Pulmonary artery endothelial cell (primary cell): ENCODE measurements around the gene TOMM20. TPM values are rescaled to one million over a fixed set of nuclear protein-coding genes. Genes with fewer than 3 reads are reported as not detected.
A peak's percentile ranks its signal among the peaks of the same experiment; 100 is the strongest.
"Not testable (repeated sequence)": the region's sequence is repeated elsewhere in the genome, so short reads cannot be mapped to it uniquely, and the experiment has no call there.

ENCODE experiments used
- DNase-seq: peaks from one replicate; pipeline ENCODE4 v3.0.0-alpha.2; 2011; ENCODE audit warnings: low read depth, low spot score
- total RNA-seq: library from RNA; depleted of rRNA; stranded (reverse); fragments of >200 nt; gene quantifications from 2 replicates; pipeline ENCODE4 v1.2.3, GENCODE V29; 2014

Gene TOMM20
- 83.4 and 123 TPM in 2 replicates for total RNA-seq

GRCh38 chr1:235128456-235129328 is at the start of gene TOMM20:
TOMM20 (minus strand) TSS chr1:235128837; CDS start chr1:235128715, 122 bp downstream.
- DNase-seq = peak; percentile 95

DNA sequence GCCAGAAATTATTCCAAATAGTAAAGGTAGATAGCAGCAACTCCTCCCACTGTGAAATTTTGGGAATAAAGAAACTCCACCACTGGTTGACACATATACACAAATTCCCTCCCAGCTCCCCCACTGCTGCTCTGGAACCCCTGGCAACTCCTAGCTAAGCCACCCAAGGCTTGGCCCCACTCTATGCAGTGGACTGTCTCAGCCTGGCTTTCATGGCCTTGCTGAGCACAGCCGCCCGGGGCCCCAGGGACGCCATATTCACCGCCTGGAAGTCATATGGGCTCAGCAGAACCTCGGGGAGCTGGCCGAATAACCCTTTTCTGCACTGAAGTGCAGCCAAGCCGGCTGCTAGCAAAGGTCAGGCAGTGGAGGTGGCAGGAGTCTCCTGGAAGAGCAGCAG is 47.8 kb upstream of the TOMM20 start:
- no peak for DNase-seq

- DNase-seq = no peak
Measured at GRCh38 chr1:235169986-235170385, 41.3 kb upstream of the TOMM20 start.

GRCh38 chr1:235168375-235168774 is 39.7 kb upstream of the TOMM20 start:
- no peak for DNase-seq

DNA sequence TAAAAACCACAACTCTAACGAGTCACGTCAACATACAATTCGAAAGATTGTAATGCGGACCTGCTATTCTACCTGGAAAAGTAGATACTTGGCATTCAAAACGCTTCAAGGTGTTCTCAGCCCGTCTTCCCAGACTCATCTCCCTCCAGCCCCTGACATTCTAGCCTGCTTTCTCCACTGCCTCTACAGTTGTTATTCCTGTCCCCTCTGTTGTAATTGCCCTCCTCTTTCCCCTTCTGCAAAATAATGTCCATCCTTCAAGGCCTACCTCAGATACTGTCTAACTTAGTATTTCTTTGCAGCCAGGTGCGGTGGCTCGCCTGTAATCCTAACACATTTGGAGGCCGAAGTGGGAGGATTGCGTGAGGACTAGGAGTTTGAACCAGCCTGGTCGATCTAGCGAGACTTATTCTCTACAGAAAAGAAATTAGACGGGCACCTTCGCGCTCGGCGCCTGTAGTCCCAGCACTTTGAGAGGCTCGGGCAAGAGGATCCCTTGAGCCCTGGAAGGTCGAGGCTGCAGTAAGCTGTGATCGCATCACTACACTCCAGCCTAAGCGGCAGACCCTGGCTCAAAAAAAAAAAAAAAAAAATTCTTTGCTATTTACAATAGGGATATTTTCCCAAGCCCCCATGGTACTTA is 33.2 kb upstream of the TOMM20 start:
- DNase-seq = no peak

DNA sequence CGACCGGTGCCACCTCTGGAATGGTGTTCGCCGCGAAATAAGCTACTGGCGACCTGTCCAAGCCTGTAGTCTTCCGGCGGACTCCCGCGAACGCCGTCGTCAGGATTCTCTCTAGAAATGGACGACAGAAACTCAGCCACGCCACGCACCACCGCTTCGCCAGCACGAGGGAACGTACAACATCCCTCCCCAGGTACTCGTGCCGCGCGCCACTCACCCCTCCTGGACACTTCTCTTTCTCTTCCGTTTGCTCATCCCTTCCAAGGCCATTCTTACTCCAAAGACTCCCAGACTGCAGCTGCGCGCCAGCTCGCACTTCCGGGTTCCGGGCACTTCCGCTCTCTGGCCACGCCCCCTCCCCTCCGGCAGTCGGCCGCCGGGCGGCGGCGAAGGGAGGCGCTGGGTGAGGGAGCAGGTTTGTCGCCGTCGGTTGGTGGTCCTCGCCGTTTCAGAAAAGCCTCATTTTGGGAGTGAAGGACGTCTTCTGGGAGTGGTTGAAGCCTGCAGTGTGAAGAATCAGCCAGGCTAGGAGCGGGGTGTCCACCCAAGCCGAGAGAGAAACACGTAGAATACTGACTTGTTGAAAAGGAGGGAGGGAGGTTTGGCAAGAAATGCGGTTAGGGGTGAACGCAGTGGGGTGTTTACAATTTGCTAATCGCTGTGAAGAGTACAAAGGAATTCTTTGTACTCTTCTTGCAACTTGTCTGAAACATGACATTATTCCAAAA is 32.5 kb upstream of the TOMM20 start, which contains the start of gene RBM34:
Gene RBM34 (minus strand): TSS at position 294 of the 728 bp plus-strand sequence. CDS start 24 bp downstream, at position 270.
- peak; percentile 48 for DNase-seq

GRCh38 chr1:235160383-235160956 is 31.8 kb upstream of the TOMM20 start:
- peak; percentile 33 for DNase-seq

GRCh38 chr1:235159930-235160329 is 31.3 kb upstream of the TOMM20 start:
- not testable (repeated sequence) for DNase-seq

GRCh38 chr1:235159284-235159683 is 30.6 kb upstream of the TOMM20 start:
- DNase-seq = not testable (repeated sequence)

DNA sequence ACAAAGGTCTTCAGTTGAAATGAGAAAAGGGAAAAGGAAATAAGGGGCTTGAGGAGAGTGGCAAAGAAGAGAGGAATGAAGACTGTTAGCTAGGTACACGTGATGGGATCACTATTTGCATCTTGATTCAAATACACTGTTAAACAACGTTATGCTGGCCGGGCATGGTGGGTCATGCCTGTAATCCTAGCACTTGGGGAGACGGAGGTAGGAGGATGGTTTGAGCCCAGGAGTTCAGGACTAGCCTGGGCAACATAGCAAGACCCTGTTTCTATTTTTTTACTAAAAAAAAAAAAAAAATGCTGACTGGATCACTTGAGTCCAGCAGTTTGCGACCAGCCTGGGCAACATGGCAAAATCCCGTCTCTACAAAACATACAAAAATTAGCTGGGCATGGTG is 30.0 kb upstream of the TOMM20 start:
- DNase-seq = no peak

DNA sequence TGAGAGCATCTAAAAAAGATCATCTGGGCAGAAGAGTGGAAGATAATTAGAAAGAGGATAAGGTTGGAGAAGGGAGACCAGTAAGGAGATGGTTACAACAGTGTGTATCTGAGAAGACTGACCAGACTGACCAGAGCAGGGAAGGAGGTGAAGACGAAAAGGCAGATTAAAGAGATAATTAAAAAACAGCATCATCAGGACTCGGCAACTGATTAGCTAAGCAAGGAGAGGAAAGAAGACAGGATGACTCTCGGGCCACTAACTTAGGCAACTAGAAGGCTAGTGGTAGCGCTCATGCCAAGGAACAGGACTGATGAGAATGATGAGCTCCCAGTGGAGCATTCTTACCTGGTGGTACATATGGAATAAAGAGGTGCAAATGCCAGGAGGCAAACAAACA is 28.5 kb upstream of the TOMM20 start:
- no peak for DNase-seq

DNA sequence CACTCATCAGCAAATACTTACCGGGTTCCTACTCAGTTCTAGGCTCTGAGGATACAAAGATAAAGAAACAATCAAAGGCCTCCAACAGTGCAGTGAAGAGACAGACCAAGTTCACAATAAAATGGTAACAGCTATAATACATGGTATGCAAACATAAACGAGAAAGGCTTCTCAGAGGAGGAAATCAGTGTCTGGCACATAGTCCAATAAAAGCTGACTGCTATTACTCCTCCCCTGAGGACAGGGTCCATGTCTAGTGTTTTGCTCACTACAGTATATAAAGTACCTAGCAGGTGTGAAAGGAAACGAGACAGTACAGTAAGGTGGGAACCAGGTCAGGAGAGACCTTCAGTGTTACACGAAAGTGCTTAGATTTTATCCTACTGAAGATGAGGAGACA is 28.1 kb upstream of the TOMM20 start:
- DNase-seq = no peak

GRCh38 chr1:235156265-235156664 is 27.6 kb upstream of the TOMM20 start:
- DNase-seq = no peak

GRCh38 chr1:235152235-235152634 is 23.6 kb upstream of the TOMM20 start:
- DNase-seq = no peak

GRCh38 chr1:235151033-235151432 is 22.4 kb upstream of the TOMM20 start:
- DNase-seq = no peak

DNA sequence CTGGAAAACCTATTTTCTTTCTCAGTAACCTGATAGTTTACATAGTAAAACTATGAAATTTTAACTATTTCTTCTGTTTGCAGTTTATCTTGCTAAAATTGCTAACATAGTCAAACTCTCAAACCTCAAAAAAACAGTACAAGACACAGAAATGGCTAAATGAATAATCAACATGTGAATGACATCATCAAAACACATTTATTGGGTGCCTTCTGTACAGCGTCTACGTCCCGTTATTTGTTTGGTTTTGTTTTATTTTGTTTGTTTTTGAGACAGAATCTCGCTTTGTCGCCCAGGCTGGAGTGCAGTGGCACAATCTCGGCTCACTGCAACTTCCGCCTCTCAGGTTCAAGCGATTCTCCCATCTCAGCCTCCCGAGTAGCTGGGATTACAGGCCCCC is 21.2 kb upstream of the TOMM20 start:
- DNase-seq = no peak

GRCh38 chr1:235147269-235147668 is 18.6 kb upstream of the TOMM20 start:
- DNase-seq = no peak

DNA sequence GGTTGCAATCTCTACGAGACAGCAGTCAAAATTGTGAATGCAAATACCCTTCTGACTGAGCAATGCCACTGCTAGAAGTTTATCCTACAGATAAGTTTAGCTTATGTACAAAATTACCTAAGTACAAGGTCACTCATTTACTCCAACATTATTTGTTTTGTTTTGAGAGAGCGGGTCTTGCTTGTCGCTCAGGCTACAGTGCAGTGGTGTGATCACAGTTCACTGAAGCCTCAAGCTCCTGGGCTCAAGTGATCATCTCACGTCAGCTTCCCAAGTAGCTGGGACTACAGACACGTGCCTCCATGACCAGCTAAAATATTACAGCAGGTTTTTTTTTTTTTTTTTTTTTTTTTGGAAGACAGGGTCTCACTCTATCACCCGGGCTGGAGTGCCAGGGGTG is 17.0 kb upstream of the TOMM20 start:
- DNase-seq = no peak

DNA sequence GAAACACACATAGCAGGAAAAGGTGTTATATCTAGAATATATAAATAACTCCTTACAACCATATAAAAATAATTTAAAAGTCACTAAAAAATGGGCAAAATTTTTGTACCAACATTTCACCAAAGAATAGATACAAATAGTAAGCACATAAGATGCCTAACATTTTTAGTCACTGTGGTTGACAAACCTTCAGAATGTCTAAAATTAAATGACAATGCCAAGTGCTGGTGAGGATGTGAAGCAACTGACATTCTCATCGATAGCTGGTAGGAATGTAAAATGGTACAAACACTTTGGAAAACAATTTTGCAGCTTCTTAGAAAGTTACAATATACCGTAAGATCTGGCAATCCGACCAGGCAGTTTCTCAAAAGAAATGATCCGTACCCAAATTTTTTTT is 14.4 kb upstream of the TOMM20 start:
- DNase-seq = no peak

- DNase-seq = no peak
Measured at GRCh38 chr1:235139315-235139714, 10.7 kb upstream of the TOMM20 start.

DNA sequence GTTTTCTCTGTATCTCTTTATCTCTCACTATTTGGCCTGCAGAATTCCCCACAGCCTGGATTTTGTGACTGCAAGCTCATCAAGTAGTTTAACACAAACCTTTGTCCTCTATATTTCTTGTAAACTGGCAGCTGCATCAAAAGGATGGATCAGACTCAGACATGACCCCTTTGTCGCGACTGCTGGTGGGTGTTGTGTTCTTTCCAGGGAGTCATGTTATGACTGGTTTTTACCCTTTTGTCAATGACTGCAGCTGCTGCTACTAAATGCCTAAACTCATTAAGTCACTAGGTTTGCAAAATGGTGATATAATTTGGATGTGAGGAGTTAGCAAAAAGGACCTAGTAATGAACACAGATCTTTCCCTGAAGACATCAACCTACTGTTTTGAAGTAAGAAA is 10.2 kb upstream of the TOMM20 start:
- no peak for DNase-seq

GRCh38 chr1:235136111-235136510 is 7.5 kb upstream of the TOMM20 start:
- DNase-seq = no peak
